ENCODE measurements around the gene PIGC.

The PIGC gene

DNA sequence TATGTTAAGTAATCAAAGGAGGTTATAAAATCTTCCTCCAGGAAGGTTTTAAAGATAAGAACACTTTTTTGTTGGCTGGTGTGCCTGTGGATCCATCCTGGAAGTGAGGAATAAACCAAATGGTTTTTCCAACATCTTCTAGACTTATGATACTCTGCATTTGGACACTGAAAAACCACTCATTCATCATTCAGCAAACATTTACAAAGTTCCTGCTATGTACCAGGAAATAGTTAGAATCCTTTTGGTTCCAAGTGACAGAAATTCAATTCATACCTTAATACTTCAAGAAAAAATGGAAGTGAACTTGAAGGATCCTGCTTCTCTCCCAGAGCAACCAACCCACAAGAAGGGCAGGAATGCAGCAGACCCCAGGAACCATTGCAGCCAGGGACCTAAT lies 39.6 kb upstream of the PIGC start:
- Histone ChIP-seq H3K4me2 (ENCODE audit: insufficient read depth, low read length, poor library complexity, severe bottlenecking) (no peak overlapping the region), H2BK120ac (ENCODE audit: low read depth, low read length) (no peak overlapping the region), H3K27ac (replicated peaks; ENCODE audit: low read length) (no peak overlapping the region), H3K36me3 (replicated peaks in 1 of 2; ENCODE audit: control insufficient read depth in 2 of 2, insufficient read depth in 2 of 2, low read length in 2 of 2) (no peaks in the 10 kb centered on the region), H2BK12ac (ENCODE audit: low read length) (no peak overlapping the region), H3K27me3 (ENCODE audit: control insufficient read depth in 3 of 3, insufficient read depth in 3 of 3, low read depth in 1 of 3, low read length in 3 of 3) (peaks cover 0 to 17% (median 0%) of the 10 kb centered on the region in 3 experiments), H2BK5ac (ENCODE audit: low read length) (no peak overlapping the region), H3K4ac (ENCODE audit: low read length) (no peak overlapping the region), H3K23ac (ENCODE audit: low read depth, low read length, poor library complexity) (no peak overlapping the region), H3K4me3 (ENCODE audit: low read length in 2 of 2) (no peak overlapping the region), H2BK15ac (ENCODE audit: low read length) (no peak overlapping the region), H2AFZ (ENCODE audit: low read length) (no peak overlapping the region), H3K9me3 (replicated peaks in 1 of 2; ENCODE audit: control insufficient read depth in 2 of 2, insufficient read depth in 1 of 2, low read depth in 1 of 2, low read length in 2 of 2) (no peaks in the 10 kb centered on the region), H4K8ac (ENCODE audit: low read depth, low read length) (no peak overlapping the region), H3K79me1 (ENCODE audit: low read depth, low read length) (no peaks in the 10 kb centered on the region), H3K4me1 (ENCODE audit: control insufficient read depth in 2 of 2, insufficient read depth in 1 of 2, low read depth in 1 of 2, low read length in 2 of 2) (no peaks in the 10 kb centered on the region), H3K14ac (ENCODE audit: low read length) (no peak overlapping the region), H3K18ac (ENCODE audit: low read length) (no peak overlapping the region), H3K9ac (ENCODE audit: low read depth, low read length, poor library complexity) (no peak overlapping the region), H4K91ac (ENCODE audit: low read depth, low read length, poor library complexity) (no peak overlapping the region), H2AK5ac (ENCODE audit: low read depth, low read length) (no peak overlapping the region)
- no peak for DNase-seq (ENCODE audit: low spot score)

DNA sequence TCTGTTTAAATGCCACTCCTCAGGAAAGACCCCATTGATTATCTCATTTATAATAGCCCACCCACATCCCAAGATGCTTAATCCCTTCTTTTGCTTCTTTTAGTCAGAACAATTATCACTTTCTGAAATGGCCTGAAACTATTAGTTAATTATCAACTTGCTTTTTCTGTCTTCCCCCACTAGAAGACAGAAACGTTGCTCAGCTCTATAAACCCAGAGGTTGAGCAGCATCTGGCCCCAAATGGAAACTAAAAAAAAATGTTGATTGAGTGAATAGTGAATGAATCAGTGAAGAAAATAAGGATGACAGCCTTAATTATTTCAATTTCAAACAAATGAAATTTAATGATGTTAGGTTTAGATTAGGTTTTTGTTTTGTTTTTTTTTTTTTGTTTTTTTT lies 38.2 kb upstream of the PIGC start:
- Histone ChIP-seq H2BK15ac (ENCODE audit: low read length) (no peak overlapping the region), H2AK5ac (ENCODE audit: low read depth, low read length) (no peak overlapping the region), H3K9me3 (replicated peaks in 1 of 2; ENCODE audit: control insufficient read depth in 2 of 2, insufficient read depth in 1 of 2, low read depth in 1 of 2, low read length in 2 of 2) (no peaks in the 10 kb centered on the region), H3K9ac (ENCODE audit: low read depth, low read length, poor library complexity) (no peak overlapping the region), H3K23ac (ENCODE audit: low read depth, low read length, poor library complexity) (no peak overlapping the region), H2BK120ac (ENCODE audit: low read depth, low read length) (no peak overlapping the region), H3K79me1 (ENCODE audit: low read depth, low read length) (no peaks in the 10 kb centered on the region), H2BK5ac (ENCODE audit: low read length) (no peak overlapping the region), H3K4me1 (ENCODE audit: control insufficient read depth in 2 of 2, insufficient read depth in 1 of 2, low read depth in 1 of 2, low read length in 2 of 2) (no peaks in the 10 kb centered on the region), H3K14ac (ENCODE audit: low read length) (no peak overlapping the region), H3K36me3 (replicated peaks in 1 of 2; ENCODE audit: control insufficient read depth in 2 of 2, insufficient read depth in 2 of 2, low read length in 2 of 2) (no peaks in the 10 kb centered on the region), H2BK12ac (ENCODE audit: low read length) (no peak overlapping the region), H2AFZ (ENCODE audit: low read length) (no peak overlapping the region), H4K91ac (ENCODE audit: low read depth, low read length, poor library complexity) (no peak overlapping the region), H3K18ac (ENCODE audit: low read length) (no peak overlapping the region), H3K27ac (replicated peaks; ENCODE audit: low read length) (no peak overlapping the region), H3K4ac (ENCODE audit: low read length) (no peak overlapping the region), H3K4me3 (ENCODE audit: low read length in 2 of 2) (no peak overlapping the region), H3K27me3 (ENCODE audit: control insufficient read depth in 3 of 3, insufficient read depth in 3 of 3, low read depth in 1 of 3, low read length in 3 of 3) (peaks cover 0 to 9% (median 0%) of the 10 kb centered on the region in 3 experiments), H3K4me2 (ENCODE audit: insufficient read depth, low read length, poor library complexity, severe bottlenecking) (no peak overlapping the region), H4K8ac (ENCODE audit: low read depth, low read length) (no peak overlapping the region)
- DNase-seq (ENCODE audit: low spot score): no peak
- no CpG with 5 or more reads among the region's 1 CpG for WGBS, 2 donors (ENCODE audit: extremely low coverage in 2 of 2, insufficient read length in 2 of 2, insufficient replicate concordance in 1 of 2)

GRCh38 chr1:172480431-172480830 lies 36.6 kb upstream of the PIGC start:
- H2AFZ ChIP-seq (ENCODE audit: low read length): no peak overlapping the region
- no peak for DNase-seq (ENCODE audit: low spot score)
- no peak overlapping the region for H3K14ac ChIP-seq (ENCODE audit: low read length)
- H3K36me3 ChIP-seq (replicated peaks in 1 of 2; ENCODE audit: control insufficient read depth in 2 of 2, insufficient read depth in 2 of 2, low read length in 2 of 2): no peaks in the 10 kb centered on the region
- no peak overlapping the region for H3K4ac ChIP-seq (ENCODE audit: low read length)
- H3K18ac ChIP-seq (ENCODE audit: low read length): no peak overlapping the region
- H3K4me1 ChIP-seq (ENCODE audit: control insufficient read depth in 2 of 2, insufficient read depth in 1 of 2, low read depth in 1 of 2, low read length in 2 of 2): no peaks in the 10 kb centered on the region
- peaks cover 0 to 2% (median 0%) of the 10 kb centered on the region in 3 experiments for H3K27me3 ChIP-seq (ENCODE audit: control insufficient read depth in 3 of 3, insufficient read depth in 3 of 3, low read depth in 1 of 3, low read length in 3 of 3)
- no peak overlapping the region for H3K27ac ChIP-seq (replicated peaks; ENCODE audit: low read length)
- no peak overlapping the region for H4K91ac ChIP-seq (ENCODE audit: low read depth, low read length, poor library complexity)
- H3K4me2 ChIP-seq (ENCODE audit: insufficient read depth, low read length, poor library complexity, severe bottlenecking): no peak overlapping the region
- no peak overlapping the region for H2BK15ac ChIP-seq (ENCODE audit: low read length)
- H2AK5ac ChIP-seq (ENCODE audit: low read depth, low read length): no peak overlapping the region
- H2BK120ac ChIP-seq (ENCODE audit: low read depth, low read length): no peak overlapping the region
- H3K23ac ChIP-seq (ENCODE audit: low read depth, low read length, poor library complexity): no peak overlapping the region
- H3K9ac ChIP-seq (ENCODE audit: low read depth, low read length, poor library complexity): no peak overlapping the region
- H3K9me3 ChIP-seq (replicated peaks in 1 of 2; ENCODE audit: control insufficient read depth in 2 of 2, insufficient read depth in 1 of 2, low read depth in 1 of 2, low read length in 2 of 2): no peaks in the 10 kb centered on the region
- no peak overlapping the region for H2BK12ac ChIP-seq (ENCODE audit: low read length)
- H3K4me3 ChIP-seq (ENCODE audit: low read length in 2 of 2): no peak overlapping the region
- H2BK5ac ChIP-seq (ENCODE audit: low read length): no peak overlapping the region
- no peaks in the 10 kb centered on the region for H3K79me1 ChIP-seq (ENCODE audit: low read depth, low read length)
- no peak overlapping the region for H4K8ac ChIP-seq (ENCODE audit: low read depth, low read length)
- WGBS, 2 donors (ENCODE audit: extremely low coverage in 2 of 2, insufficient read length in 2 of 2, insufficient replicate concordance in 1 of 2): no CpG with 5 or more reads among the region's 3 CpGs

DNA sequence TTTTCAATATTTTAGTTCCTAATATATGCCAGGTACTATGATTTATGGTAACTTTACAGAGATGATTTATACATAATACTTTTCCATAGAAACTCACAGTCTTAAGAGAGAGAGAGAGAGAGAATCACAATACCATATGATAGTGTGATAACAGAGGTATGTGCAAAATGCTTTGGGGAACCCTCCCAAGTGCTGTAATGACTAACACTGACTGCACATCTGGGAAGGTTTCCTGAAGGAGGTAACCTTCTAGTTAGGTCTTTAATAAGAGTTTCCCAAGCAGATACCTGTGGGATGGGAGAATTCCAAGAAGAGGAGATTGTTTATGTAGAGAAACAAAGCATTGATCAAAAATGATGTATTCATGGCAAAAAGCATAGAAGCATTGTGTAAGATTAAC lies 34.6 kb upstream of the PIGC start:
- no peaks in the 10 kb centered on the region for H3K4me1 ChIP-seq (ENCODE audit: control insufficient read depth in 2 of 2, insufficient read depth in 1 of 2, low read depth in 1 of 2, low read length in 2 of 2)
- no peak overlapping the region for H3K9ac ChIP-seq (ENCODE audit: low read depth, low read length, poor library complexity)
- H4K8ac ChIP-seq (ENCODE audit: low read depth, low read length): no peak overlapping the region
- H3K36me3 ChIP-seq (replicated peaks in 1 of 2; ENCODE audit: control insufficient read depth in 2 of 2, insufficient read depth in 2 of 2, low read length in 2 of 2): no peaks in the 10 kb centered on the region
- no peak overlapping the region for H3K23ac ChIP-seq (ENCODE audit: low read depth, low read length, poor library complexity)
- H2AK5ac ChIP-seq (ENCODE audit: low read depth, low read length): no peak overlapping the region
- H2BK15ac ChIP-seq (ENCODE audit: low read length): no peak overlapping the region
- no peak overlapping the region for H2BK120ac ChIP-seq (ENCODE audit: low read depth, low read length)
- H3K4ac ChIP-seq (ENCODE audit: low read length): no peak overlapping the region
- no peak overlapping the region for H2AFZ ChIP-seq (ENCODE audit: low read length)
- no peak overlapping the region for H3K4me3 ChIP-seq (ENCODE audit: low read length in 2 of 2)
- H3K27ac ChIP-seq (replicated peaks; ENCODE audit: low read length): no peak overlapping the region
- no peak overlapping the region for H3K18ac ChIP-seq (ENCODE audit: low read length)
- no peak overlapping the region for H2BK12ac ChIP-seq (ENCODE audit: low read length)
- H3K4me2 ChIP-seq (ENCODE audit: insufficient read depth, low read length, poor library complexity, severe bottlenecking): no peak overlapping the region
- H3K14ac ChIP-seq (ENCODE audit: low read length): no peak overlapping the region
- peaks cover 0 to 2% (median 0%) of the 10 kb centered on the region in 3 experiments for H3K27me3 ChIP-seq (ENCODE audit: control insufficient read depth in 3 of 3, insufficient read depth in 3 of 3, low read depth in 1 of 3, low read length in 3 of 3)
- H4K91ac ChIP-seq (ENCODE audit: low read depth, low read length, poor library complexity): no peak overlapping the region
- no peaks in the 10 kb centered on the region for H3K9me3 ChIP-seq (replicated peaks in 1 of 2; ENCODE audit: control insufficient read depth in 2 of 2, insufficient read depth in 1 of 2, low read depth in 1 of 2, low read length in 2 of 2)
- no peaks in the 10 kb centered on the region for H3K79me1 ChIP-seq (ENCODE audit: low read depth, low read length)
- H2BK5ac ChIP-seq (ENCODE audit: low read length): no peak overlapping the region
- DNase-seq (ENCODE audit: low spot score): no peak
